Activated naive CD4-positive, alpha-beta T cell treated with anti-CD3 and anti-CD28 coated beads, Interleukin-2, amount 50 U/mL, for 16 hours (primary cell): Measurements from ENCODE around the gene USP7.
"Not testable (repeated sequence)": the region's sequence is repeated elsewhere in the genome, so short reads cannot be mapped to it uniquely, and the experiment has no call there.

ENCODE experiments used
- DNase-seq: peaks from one replicate; pipeline ENCODE4 v3.0.0-alpha.2; 2020

The USP7 gene

GRCh38 chr16:8921347-8921984 is 42.2 kb downstream of the USP7 start:
- DNase-seq, result no peak

GRCh38 chr16:8920645-8921346 is 42.9 kb downstream of the USP7 start:
- no peak for DNase-seq

DNA sequence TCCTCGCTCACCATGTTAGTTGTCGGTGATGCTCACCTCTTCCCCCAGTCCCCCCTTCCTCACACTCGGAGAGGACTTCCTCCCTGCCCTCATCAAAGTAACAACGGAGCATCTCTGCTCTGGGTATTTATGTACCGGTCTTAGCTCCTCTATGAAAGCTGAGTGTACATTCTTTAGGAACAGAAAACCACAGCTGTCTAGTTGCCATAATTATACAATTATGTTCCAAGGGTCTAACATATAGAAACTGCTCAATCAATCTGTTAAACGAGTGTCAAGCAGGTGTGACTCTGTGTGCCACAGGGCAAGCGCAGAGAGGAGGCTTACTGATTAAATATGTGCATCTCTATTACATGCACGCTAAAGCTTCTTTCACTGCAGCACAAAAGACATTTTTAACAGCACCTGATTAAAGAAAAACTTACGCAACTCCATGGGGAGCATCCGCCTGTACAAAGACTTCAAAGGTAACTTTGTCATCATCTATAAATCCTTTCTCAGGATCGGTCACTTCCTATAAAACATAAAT is 43.7 kb downstream of the USP7 start:
- DNase-seq, result no peak

DNA sequence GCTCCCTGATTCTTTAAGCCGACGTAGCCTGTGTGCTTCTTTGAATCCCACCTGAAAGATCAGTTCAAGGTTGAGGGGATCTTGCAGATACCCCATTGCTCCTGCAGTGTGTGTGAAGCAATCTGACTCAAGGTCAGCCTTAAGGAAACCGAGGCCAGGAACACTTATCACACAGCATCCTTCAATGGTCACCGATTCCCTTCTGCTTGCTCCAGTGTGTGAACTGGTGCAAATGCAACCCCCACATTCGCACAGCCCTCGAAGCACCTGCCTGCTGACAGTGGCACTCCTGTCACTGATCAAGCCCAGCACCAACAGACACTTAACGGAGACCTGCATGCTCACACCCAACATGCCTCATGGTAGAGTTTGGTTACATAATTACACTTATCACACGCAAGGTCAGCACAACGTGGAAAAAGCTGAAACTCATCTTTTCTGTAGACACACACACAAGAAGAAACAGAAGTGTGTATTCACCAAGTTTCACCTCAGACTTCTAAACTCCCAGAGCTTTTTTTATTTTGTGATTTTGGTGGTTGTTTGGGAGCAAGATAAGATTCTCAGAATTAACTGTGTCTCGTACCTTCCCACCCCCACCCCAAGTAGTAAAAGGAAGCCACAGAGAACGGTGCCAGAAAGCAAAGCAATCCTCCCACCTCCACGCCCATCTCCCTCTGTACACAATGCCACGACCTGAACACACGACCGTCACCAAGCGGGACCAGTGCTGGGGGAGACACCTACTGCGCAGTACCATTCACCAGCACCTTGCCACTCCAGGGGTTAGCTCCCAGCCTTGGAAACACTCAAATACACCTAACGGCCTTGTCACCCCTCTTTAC is 44.4 kb downstream of the USP7 start:
- DNase-seq, result no peak

DNA sequence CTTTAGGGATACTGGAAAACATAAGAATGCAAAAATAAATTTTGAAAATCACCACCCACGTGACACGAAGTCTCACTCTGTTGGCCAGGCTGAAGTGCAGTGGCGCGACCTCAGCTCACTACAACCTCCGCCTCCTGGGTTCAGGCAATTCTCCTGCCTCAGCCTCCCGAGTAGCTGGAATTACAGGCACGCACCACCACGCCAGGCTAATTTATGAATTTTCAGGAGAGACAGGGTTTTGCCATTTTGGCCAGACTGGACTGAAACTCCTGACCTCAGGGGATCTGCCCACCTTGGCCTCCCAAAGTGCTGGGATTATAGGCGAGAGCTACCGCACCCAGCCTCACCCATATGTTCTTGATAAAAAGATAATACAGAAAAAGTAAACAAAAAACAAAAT is 46.4 kb downstream of the USP7 start:
- not testable (repeated sequence) for DNase-seq

DNA sequence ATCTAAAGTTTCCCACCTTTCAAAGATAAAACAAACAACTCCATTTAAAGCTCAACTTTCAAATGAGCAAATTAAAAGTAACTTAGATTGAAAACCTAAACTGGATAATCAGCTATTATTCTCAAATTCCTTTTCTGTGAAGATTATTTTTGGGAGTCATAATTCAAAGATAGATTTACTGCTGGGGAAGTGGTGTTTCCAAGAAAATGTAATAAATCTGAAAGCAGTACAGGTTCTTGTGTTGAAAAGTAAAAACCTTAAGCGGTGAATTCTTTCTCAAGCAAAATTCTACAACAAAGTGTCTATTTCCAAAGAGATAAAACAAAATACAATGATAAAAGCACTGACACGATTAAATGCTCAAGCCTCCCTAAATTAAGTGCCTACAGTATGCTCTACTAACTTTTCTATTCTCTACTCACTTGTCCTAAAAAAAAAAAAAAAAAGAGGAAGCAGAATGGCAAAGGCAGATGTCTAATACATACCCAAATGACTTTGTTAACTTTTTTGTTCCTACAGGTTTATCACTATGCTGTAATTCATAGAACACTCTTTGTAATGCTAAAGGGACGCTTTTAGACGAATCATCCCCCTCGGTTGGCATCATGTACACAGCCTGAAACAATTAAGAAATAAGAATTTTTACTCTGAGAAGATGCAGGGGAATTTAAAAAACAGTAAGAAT is 47.0 kb downstream of the USP7 start:
- DNase-seq, result no peak

DNA sequence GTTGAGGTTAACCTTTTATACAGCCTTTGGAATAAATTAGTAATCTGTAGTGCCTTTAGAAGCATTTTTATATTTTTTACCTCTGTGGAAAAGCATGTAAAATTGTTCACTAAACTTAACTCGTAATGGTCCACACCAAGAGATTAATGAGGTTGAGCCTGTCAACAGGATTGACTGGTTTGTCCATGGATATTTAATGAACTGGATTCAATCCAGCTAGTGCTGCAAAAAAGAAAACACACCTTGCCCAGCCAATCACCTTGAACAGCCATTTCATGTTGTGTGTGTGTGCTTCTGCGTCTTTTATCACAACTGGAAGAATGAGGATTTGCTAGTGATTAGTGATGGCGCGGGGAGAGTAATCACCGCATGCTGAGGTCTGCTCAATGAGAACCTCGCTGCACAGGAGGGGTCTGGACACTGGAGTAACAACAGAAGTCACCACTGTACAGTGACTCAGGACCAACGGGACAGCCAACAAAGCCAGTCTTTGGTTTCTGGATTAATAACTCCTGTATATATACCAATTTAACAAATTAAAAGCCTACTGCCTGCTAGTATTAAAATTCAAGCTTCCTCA is 47.9 kb downstream of the USP7 start:
- no peak for DNase-seq

GRCh38 chr16:8914098-8914497 is 49.6 kb downstream of the USP7 start:
- no peak for DNase-seq

- DNase-seq, result no peak
Observed at GRCh38 chr16:8912793-8913192, 50.9 kb downstream of the USP7 start.

- no peak for DNase-seq
Observed at GRCh38 chr16:8910811-8911210, 52.9 kb downstream of the USP7 start.

GRCh38 chr16:8908810-8909468 is 54.8 kb downstream of the USP7 start:
- DNase-seq, result no peak

DNA sequence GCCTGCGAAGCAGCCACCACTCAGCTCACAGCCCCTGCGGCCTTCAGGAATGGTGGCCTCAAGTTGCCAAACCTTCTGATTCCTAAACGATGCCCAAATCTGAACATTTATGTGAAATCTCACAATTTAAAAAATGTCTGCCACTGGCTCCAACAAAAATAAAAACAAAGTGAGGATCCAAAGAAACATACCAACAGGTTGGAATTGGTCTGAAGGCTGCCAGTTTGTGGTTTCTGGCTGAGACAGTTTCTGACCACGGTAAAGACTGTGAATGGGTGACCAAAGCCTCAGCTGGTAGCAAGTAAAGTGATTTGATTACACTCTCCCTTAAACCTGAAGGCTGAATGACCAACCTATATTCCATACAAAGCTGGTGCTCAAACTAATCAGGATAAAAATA is 56.6 kb downstream of the USP7 start:
- DNase-seq, result no peak

DNA sequence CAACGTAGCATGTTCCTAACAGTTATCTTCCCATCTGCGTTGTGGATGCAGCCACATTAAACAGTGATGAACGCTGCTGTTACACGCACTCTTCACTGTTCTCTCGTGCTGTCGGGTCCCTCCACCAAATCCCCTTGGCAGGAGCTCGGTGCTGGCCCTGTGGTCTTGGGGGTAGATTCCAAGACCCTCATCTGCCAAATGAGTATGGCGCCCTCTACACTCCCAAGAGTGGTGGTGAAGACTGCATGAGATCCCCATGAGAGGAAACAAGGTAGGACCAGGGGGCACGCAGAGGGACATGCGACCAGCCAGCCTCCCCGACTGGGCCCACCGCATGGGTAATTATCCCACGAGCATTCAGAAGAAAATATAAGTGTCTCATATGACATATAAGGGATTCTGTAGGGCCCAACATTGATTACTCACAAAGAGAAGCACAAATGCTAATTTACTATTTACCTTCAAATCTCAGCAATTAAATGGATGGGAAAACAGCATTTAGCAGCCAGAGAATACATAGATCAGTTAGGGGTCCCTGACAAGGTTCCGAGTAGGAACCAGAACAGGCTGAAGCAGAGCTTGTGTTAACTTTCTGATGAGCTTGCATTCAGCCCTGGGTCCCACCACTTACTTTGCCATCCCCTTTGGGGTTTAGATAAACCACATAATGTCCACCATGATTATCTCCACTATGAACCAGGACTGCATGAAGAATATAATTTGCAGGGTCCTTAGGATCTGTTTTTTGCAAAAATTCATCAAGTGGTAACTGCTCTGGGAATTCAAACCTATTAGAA is 57.7 kb downstream of the USP7 start:
- no peak for DNase-seq

GRCh38 chr16:8905168-8905762 is 58.4 kb downstream of the USP7 start:
- DNase-seq, result no peak

- DNase-seq, result no peak
Observed at GRCh38 chr16:8904018-8904430, 59.7 kb downstream of the USP7 start.

- DNase-seq, result no peak
Observed at GRCh38 chr16:8903004-8903403, 60.7 kb downstream of the USP7 start.

- no peak for DNase-seq
Observed at GRCh38 chr16:8901320-8901861, 62.3 kb downstream of the USP7 start.

- no peak for DNase-seq
Observed at GRCh38 chr16:8900343-8900742, 63.4 kb downstream of the USP7 start.

DNA sequence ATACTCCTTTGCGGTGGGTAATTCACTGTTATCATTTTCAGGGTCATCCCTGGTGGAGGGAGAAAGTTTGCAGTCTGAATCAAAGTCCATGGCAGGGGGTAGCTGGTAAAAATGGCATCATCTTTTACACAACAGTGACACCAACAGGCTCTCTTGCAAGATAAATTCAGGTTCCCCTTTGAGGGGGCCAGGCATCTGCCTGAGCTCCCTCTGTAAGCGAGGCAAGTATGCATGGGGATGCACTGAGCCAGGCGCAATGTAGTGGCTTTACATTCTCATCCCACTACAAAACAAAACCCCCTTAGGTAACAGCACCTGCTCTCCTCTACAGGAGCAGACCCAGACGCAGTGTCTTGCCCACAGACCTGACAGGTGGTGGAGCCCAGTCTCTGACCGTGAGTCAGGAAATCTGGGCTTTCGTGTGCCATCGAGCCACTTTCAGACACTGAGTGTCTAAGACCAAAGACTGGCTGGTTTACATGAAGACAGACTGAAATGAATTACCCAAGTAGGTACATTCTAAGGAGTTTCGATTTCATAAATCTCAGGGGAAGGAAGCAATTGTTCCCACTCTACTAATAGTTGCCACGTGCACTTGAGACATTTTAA is 63.9 kb downstream of the USP7 start:
- DNase-seq, result no peak
